ENCODE measurements around the gene LAMP5. TPM values are rescaled to one million over a fixed set of nuclear protein-coding genes. Genes with fewer than 3 reads are reported as not detected.

The LAMP5 gene
- total RNA-seq, 1 donor from 2014 or later: 3.2 TPM

DNA sequence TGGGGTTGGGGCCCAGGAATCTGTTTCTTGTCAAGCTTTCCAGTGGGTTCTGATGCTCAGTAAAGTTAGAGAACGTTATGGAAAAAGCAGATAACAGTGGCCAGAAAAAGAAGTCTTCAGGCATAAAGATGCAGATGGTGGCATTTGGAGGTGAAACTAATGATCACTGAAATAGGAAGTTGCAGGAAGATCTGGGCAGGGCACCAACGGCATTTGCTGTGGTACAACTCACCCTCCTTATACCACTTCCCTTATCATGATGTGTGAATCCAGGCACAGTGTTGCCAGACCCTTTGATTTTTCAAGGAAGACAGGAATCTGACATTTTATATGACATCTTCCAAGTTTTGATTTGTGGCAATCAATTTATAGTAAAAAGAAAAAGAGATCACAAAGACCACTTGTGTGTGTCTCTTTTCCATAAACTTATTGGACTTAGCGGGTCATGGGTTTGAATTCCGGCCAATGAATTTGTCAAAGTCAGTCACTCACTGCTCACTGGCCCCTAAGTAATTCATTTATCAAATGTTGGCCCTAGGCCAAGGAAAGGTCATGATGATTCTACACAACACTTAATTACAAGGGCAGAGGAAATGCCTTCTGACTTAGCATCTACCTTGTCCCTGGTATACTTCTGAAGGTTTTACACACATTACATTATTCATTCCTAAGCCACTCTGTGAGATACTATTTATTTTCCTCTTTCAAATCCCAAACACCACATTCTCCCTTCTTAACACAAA is 37.6 kb downstream of the LAMP5 start:
- Mint-ChIP-seq H3K4me3 (no peak overlapping the region), H3K36me3 (no peaks in the 10 kb centered on the region), H3K9me3 (no peaks in the 10 kb centered on the region), H3K27me3 (ENCODE audit: insufficient read depth, low read depth) (peaks cover 4% of the 10 kb centered on the region), H3K4me1 (peaks cover 2% of the 10 kb centered on the region), H3K27ac (no peak overlapping the region)
- H3K79me2 ChIP-seq (ENCODE audit: low read depth): no peaks in the 10 kb centered on the region
- no peak overlapping the region for H3K9ac ChIP-seq
- H3K4me3 ChIP-seq: no peak overlapping the region
- no peaks in the 10 kb centered on the region for H4K20me1 ChIP-seq (ENCODE audit: low read depth)
- H3K27ac ChIP-seq: no peak overlapping the region
- H2AFZ ChIP-seq (replicated peaks): no peak overlapping the region
- TF ChIP-seq EZH2phosphoT487 (IDR thresholded peaks at IDR 0.05) (no peak), EZH2 (IDR thresholded peaks at IDR 0.05) (no peak)
- TF ChIP-seq, protein P1, sequence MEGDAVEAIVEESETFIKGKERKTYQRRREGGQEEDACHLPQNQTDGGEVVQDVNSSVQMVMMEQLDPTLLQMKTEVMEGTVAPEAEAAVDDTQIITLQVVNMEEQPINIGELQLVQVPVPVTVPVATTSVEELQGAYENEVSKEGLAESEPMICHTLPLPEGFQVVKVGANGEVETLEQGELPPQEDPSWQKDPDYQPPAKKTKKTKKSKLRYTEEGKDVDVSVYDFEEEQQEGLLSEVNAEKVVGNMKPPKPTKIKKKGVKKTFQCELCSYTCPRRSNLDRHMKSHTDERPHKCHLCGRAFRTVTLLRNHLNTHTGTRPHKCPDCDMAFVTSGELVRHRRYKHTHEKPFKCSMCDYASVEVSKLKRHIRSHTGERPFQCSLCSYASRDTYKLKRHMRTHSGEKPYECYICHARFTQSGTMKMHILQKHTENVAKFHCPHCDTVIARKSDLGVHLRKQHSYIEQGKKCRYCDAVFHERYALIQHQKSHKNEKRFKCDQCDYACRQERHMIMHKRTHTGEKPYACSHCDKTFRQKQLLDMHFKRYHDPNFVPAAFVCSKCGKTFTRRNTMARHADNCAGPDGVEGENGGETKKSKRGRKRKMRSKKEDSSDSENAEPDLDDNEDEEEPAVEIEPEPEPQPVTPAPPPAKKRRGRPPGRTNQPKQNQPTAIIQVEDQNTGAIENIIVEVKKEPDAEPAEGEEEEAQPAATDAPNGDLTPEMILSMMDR (IDR thresholded peaks at IDR 0.05): no peak
- no peaks in the 10 kb centered on the region for H3K36me3 ChIP-seq
- no peaks in the 10 kb centered on the region for H3K9me3 ChIP-seq (ENCODE audit: low read depth)
- H3K4me2 ChIP-seq: no peak overlapping the region
- H3K4me1 ChIP-seq: peaks cover 7% of the 10 kb centered on the region
- DNase-seq (ENCODE audit: low spot score): no peak
- no peaks in the 10 kb centered on the region for H3K27me3 ChIP-seq
- H3F3A ChIP-seq (ENCODE audit: low read depth): no peaks in the 10 kb centered on the region

DNA sequence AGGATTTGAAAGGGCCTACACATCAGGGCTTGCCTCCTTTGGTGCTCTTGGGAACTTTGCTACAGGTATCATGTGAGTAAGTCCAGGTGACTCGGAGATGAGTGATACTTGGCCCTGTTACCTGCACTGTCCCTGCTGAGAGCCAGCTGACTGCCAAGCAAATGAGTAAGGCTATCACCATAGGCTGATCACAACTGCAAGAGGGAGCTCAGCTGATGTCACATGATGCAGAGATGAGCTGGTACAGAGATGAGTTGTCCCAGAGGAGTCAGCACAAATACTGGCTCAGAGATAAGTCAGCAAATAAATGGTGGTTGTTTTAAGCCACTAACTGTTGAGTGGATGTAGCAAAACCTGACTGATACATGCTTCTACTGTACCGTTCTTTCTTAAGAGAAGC is 41.4 kb downstream of the LAMP5 start:
- TF ChIP-seq EZH2phosphoT487 (IDR thresholded peaks at IDR 0.05) (no peak), EZH2 (IDR thresholded peaks at IDR 0.05) (no peak)
- TF ChIP-seq, protein P1 (IDR thresholded peaks at IDR 0.05): no peak
- no peak overlapping the region for H3K27ac Mint-ChIP-seq
- no peak for DNase-seq (ENCODE audit: low spot score)
- H3K4me2 ChIP-seq: no peak overlapping the region
- H3K36me3 ChIP-seq: no peaks in the 10 kb centered on the region
- H3K27me3 Mint-ChIP-seq (ENCODE audit: insufficient read depth, low read depth): peaks cover 3% of the 10 kb centered on the region
- H3K9me3 Mint-ChIP-seq: no peaks in the 10 kb centered on the region
- H3K9me3 ChIP-seq (ENCODE audit: low read depth): no peaks in the 10 kb centered on the region
- H3K27ac ChIP-seq: no peak overlapping the region
- H2AFZ ChIP-seq (replicated peaks): no peak overlapping the region
- no peaks in the 10 kb centered on the region for H3F3A ChIP-seq (ENCODE audit: low read depth)
- no peak overlapping the region for H3K4me3 Mint-ChIP-seq
- H3K79me2 ChIP-seq (ENCODE audit: low read depth): no peaks in the 10 kb centered on the region
- H4K20me1 ChIP-seq (ENCODE audit: low read depth): no peaks in the 10 kb centered on the region
- peaks cover 2% of the 10 kb centered on the region for H3K4me1 Mint-ChIP-seq
- no peaks in the 10 kb centered on the region for H3K27me3 ChIP-seq
- no peak overlapping the region for H3K4me3 ChIP-seq
- H3K36me3 Mint-ChIP-seq: no peaks in the 10 kb centered on the region
- no peak overlapping the region for H3K9ac ChIP-seq
- H3K4me1 ChIP-seq: peaks cover 4% of the 10 kb centered on the region

- Mint-ChIP-seq H3K36me3 (no peaks in the 10 kb centered on the region), H3K27me3 (ENCODE audit: insufficient read depth, low read depth) (peaks cover 3% of the 10 kb centered on the region), H3K4me1 (no peaks in the 10 kb centered on the region), H3K27ac (no peak overlapping the region), H3K4me3 (no peak overlapping the region), H3K9me3 (no peaks in the 10 kb centered on the region)
- Histone ChIP-seq H3F3A (ENCODE audit: low read depth) (no peaks in the 10 kb centered on the region), H2AFZ (replicated peaks) (no peak overlapping the region), H4K20me1 (ENCODE audit: low read depth) (no peaks in the 10 kb centered on the region), H3K4me1 (peaks cover 4% of the 10 kb centered on the region), H3K27me3 (no peaks in the 10 kb centered on the region), H3K4me2 (no peak overlapping the region), H3K4me3 (no peak overlapping the region), H3K36me3 (no peaks in the 10 kb centered on the region), H3K27ac (no peak overlapping the region), H3K9me3 (ENCODE audit: low read depth) (no peaks in the 10 kb centered on the region), H3K9ac (no peak overlapping the region), H3K79me2 (ENCODE audit: low read depth) (no peaks in the 10 kb centered on the region)
- no peak for TF ChIP-seq EZH2 (IDR thresholded peaks at IDR 0.05)
- DNase-seq (ENCODE audit: low spot score): no peak
Measured at GRCh38 chr20:9557411-9557810, 43.0 kb downstream of the LAMP5 start.

- Histone ChIP-seq H3K9ac (no peak overlapping the region), H4K20me1 (ENCODE audit: low read depth) (no peaks in the 10 kb centered on the region), H3K27ac (no peak overlapping the region), H2AFZ (replicated peaks) (no peak overlapping the region), H3K36me3 (no peaks in the 10 kb centered on the region), H3F3A (ENCODE audit: low read depth) (no peaks in the 10 kb centered on the region), H3K9me3 (ENCODE audit: low read depth) (no peaks in the 10 kb centered on the region), H3K4me2 (no peak overlapping the region), H3K27me3 (peaks cover 23% of the 10 kb centered on the region), H3K4me3 (no peak overlapping the region), H3K79me2 (ENCODE audit: low read depth) (no peaks in the 10 kb centered on the region), H3K4me1 (peaks cover 9% of the 10 kb centered on the region)
- Mint-ChIP-seq H3K4me1 (peaks cover under 1% of the 10 kb centered on the region), H3K9me3 (peaks cover 1% of the 10 kb centered on the region), H3K36me3 (no peaks in the 10 kb centered on the region), H3K27ac (peak overlapping the region; percentile 13), H3K27me3 (ENCODE audit: insufficient read depth, low read depth) (peaks cover 14% of the 10 kb centered on the region), H3K4me3 (no peak overlapping the region)
- no peak for DNase-seq (ENCODE audit: low spot score)
- TF ChIP-seq, protein P1 (IDR thresholded peaks at IDR 0.05): no peak
- TF ChIP-seq EZH2 (IDR thresholded peaks at IDR 0.05) (no peak), EZH2phosphoT487 (IDR thresholded peaks at IDR 0.05) (no peak)
Measured at GRCh38 chr20:9565910-9566550, 51.6 kb downstream of the LAMP5 start.
